ENCODE data around the gene SNX32.

The SNX32 gene

DNA sequence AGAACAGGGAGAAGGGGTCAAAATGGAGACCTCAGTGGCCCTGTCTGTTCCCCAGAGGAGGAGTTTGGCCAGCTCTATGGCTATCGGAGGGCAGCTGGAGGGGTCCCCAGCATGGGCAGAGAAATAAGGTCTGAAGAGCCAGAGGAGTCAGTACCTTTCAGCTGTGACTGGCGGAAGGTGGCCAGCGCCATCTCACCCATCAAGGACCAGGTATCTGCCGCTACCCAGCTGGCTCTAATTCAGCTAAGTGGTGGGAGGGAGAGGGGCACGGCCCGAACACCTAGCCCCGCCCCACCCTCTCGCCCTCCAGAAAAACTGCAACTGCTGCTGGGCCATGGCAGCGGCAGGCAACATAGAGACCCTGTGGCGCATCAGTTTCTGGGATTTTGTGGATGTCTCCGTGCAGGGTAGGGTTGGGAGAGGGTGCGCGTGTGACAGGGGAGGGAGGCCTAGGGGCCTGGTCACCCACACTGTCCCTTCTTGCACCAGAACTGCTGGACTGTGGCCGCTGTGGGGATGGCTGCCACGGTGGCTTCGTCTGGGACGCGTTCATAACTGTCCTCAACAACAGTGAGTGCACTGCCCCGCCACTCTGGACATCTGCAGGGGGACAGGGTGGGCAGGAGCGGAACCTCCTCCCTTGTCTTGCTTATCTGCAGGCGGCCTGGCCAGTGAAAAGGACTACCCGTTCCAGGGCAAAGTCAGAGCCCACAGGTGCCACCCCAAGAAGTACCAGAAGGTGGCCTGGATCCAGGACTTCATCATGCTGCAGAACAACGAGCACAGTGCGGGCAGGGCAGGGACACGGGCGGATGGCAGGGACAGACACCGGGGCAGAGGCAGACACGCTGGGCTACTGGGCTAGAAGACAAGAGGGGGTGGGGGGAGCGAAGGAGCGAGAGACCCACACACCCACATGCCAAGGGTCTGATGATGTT is 48.6 kb downstream of the SNX32 start:
- Histone ChIP-seq H3K4me2 (ENCODE audit: low read length) (no peak overlapping the region), H3K27me3 (ENCODE audit: control insufficient read depth, insufficient read depth, low read length) (no peaks in the 10 kb centered on the region), H3K27ac (no peak overlapping the region), H3K79me2 (no peaks in the 10 kb centered on the region), H3K4me3 (ENCODE audit: low read depth, low read length) (no peak overlapping the region), H2AFZ (no peak overlapping the region), H3K36me3 (ENCODE audit: control insufficient read depth, insufficient read depth, low read length) (no peaks in the 10 kb centered on the region), H3K9ac (no peak overlapping the region), H3K4me1 (peaks cover 1% of the 10 kb centered on the region), H3K9me3 (ENCODE audit: control insufficient read depth, low read length) (no peaks in the 10 kb centered on the region)
- TF ChIP-seq, protein P1, sequence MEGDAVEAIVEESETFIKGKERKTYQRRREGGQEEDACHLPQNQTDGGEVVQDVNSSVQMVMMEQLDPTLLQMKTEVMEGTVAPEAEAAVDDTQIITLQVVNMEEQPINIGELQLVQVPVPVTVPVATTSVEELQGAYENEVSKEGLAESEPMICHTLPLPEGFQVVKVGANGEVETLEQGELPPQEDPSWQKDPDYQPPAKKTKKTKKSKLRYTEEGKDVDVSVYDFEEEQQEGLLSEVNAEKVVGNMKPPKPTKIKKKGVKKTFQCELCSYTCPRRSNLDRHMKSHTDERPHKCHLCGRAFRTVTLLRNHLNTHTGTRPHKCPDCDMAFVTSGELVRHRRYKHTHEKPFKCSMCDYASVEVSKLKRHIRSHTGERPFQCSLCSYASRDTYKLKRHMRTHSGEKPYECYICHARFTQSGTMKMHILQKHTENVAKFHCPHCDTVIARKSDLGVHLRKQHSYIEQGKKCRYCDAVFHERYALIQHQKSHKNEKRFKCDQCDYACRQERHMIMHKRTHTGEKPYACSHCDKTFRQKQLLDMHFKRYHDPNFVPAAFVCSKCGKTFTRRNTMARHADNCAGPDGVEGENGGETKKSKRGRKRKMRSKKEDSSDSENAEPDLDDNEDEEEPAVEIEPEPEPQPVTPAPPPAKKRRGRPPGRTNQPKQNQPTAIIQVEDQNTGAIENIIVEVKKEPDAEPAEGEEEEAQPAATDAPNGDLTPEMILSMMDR (IDR thresholded peaks at IDR 0.05), result no peak

DNA sequence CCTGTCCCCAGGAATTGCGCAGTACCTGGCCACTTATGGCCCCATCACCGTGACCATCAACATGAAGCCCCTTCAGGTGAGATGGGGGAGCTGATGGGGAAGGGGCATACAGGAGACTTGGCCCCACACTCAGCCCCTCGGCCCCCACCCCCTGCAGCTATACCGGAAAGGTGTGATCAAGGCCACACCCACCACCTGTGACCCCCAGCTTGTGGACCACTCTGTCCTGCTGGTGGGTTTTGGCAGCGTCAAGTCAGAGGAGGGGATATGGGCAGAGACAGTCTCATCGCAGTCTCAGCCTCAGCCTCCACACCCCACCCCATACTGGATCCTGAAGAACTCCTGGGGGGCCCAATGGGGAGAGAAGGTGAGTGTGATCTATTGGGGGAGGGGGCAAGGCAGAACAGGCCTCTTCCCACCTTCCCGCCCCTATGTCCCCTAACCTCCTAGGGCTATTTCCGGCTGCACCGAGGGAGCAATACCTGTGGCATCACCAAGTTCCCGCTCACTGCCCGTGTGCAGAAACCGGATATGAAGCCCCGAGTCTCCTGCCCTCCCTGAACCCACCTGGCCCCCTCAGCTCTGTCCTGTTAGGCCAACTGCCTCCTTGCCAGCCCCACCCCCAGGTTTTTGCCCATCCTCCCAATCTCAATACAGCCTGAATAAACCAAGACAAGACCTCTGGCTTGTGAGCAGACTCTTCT is 49.4 kb downstream of the SNX32 start:
- Histone ChIP-seq H3K9ac (no peak overlapping the region), H3K4me1 (peaks cover 5% of the 10 kb centered on the region), H3K9me3 (ENCODE audit: control insufficient read depth, low read length) (no peaks in the 10 kb centered on the region), H3K36me3 (ENCODE audit: control insufficient read depth, insufficient read depth, low read length) (no peaks in the 10 kb centered on the region), H3K4me3 (ENCODE audit: low read depth, low read length) (no peak overlapping the region), H3K27me3 (ENCODE audit: control insufficient read depth, insufficient read depth, low read length) (no peaks in the 10 kb centered on the region), H3K4me2 (ENCODE audit: low read length) (no peak overlapping the region), H2AFZ (no peak overlapping the region), H3K79me2 (no peaks in the 10 kb centered on the region), H3K27ac (no peak overlapping the region)
- TF ChIP-seq, protein P1 (IDR thresholded peaks at IDR 0.05), result no peak

DNA sequence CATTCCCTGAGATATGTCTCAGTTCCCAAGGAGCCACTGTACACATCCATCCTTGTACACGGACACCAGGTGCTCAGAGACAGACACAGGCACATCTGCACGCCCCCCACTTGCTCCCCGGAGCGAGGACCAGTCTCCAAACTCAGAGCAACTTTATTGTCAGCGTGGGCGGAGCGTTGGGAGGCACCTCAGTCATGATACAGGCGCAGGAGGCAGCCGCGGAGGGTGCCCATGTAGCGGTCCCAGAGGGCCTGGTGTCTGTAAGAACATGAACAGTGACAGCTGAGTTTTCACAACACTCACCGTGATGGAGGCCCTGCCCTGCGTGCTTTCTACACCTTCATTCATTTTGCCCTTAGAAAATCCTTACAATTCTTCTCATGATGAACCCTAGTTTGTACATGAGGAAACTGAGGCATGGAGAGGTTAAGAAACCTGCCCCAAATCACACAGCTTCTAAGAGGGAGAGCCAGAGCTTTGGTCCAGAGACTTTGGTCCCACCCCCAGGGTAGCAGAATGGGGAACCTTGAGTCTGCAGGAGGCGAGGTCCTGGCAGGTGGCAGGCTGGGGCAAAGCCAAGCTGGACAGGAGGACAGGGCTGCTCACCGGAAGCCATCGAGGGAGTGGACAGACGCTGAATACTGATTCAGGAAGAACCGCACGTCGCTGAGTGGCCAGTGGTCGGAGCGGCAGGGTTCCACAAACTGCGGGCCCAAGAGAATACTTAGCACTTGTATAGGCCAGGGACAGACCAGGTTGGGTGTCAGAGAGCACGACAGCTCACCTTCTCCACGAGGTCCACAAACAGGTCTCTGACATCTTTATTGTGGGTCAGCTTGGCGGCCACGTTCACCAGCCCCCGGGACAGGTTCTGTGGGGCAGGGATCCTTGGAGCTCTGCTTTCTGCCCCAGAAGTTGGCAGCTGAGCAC is 50.3 kb downstream of the SNX32 start:
- H3K36me3 ChIP-seq (ENCODE audit: control insufficient read depth, insufficient read depth, low read length), result no peaks in the 10 kb centered on the region

DNA sequence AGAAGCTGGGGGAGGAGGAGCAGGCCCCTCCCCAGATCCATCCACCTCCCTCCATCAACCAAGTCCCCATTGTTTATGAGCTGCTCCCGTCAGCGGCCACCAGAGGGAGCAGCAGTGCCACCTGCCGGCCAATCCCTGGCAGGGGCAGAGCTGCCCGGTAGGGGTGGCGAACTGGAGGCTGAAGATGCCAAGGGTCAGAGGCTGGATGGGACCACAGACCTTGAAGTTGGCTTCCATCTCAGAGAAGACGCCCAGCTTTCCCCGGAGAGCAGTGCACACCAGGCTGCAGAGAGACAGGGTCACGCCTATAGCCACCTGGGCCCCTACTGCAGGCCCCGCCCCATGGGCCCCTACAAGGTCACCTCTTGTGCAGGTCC is 50.9 kb downstream of the SNX32 start:
- Histone ChIP-seq H3K4me2 (ENCODE audit: low read length) (no peak overlapping the region), H3K27ac (no peak overlapping the region), H3K9ac (no peak overlapping the region), H3K4me1 (peaks cover 5% of the 10 kb centered on the region), H3K36me3 (ENCODE audit: control insufficient read depth, insufficient read depth, low read length) (no peaks in the 10 kb centered on the region), H2AFZ (no peak overlapping the region), H3K9me3 (ENCODE audit: control insufficient read depth, low read length) (no peaks in the 10 kb centered on the region), H3K27me3 (ENCODE audit: control insufficient read depth, insufficient read depth, low read length) (no peaks in the 10 kb centered on the region), H3K79me2 (no peaks in the 10 kb centered on the region), H3K4me3 (ENCODE audit: low read depth, low read length) (no peak overlapping the region)
- TF ChIP-seq, protein P1 (IDR thresholded peaks at IDR 0.05), result peak; percentile 90

More for the DNA sequence above, 50.3 kb downstream of the SNX32 start:
- TF ChIP-seq, protein P1 (IDR thresholded peaks at IDR 0.05), result no peak
- peaks cover 5% of the 10 kb centered on the region for H3K4me1 ChIP-seq
- no peak overlapping the region for H3K9ac ChIP-seq
- H3K4me3 ChIP-seq (ENCODE audit: low read depth, low read length), result no peak overlapping the region
- H2AFZ ChIP-seq, result no peak overlapping the region
- no peak overlapping the region for H3K4me2 ChIP-seq (ENCODE audit: low read length)
- H3K9me3 ChIP-seq (ENCODE audit: control insufficient read depth, low read length), result no peaks in the 10 kb centered on the region
- H3K27ac ChIP-seq, result no peak overlapping the region
- no peaks in the 10 kb centered on the region for H3K79me2 ChIP-seq
- no peaks in the 10 kb centered on the region for H3K27me3 ChIP-seq (ENCODE audit: control insufficient read depth, insufficient read depth, low read length)
